ENCODE data around the gene RAPGEF5. TPM values are rescaled to one million over a fixed set of nuclear protein-coding genes. Genes with fewer than 3 reads are reported as not detected.

RAPGEF5 gene
- total RNA-seq, 2 experiments from 2014 or later: 0.60 to 0.69 TPM

GRCh38 chr7:22331704-22332103 lies 25.2 kb downstream of the RAPGEF5 start:
- Mint-ChIP-seq H3K4me1 (no peaks in the 10 kb centered on the region), H3K27me3 (peaks cover 11% of the 10 kb centered on the region), H3K4me3 (no peak overlapping the region), H3K27ac (no peak overlapping the region), H3K9me3 (no peaks in the 10 kb centered on the region), H3K36me3 (ENCODE audit: low read depth) (no peaks in the 10 kb centered on the region)
- no peak for DNase-seq
- POLR2A ChIA-PET: no interaction called here
- CTCF ChIA-PET: no interaction called here

DNA sequence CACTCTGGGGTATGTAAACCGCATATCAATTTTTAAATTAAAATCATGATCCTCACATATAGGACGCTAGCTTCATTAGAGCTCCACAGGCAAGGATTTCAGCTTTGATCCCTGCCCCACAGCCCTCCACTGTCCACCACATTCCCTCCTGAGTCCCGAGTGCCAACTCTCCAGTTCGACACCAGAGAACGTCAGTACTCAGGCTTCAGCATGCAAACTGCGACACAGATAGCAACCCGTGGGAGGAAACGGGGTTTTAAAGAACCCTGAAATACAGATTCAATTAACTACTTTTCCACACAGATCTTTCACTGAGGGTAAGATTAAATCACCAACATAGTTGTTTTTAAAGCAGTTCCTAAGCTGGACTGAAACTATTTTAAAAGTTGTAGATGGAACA lies 26.1 kb downstream of the RAPGEF5 start:
- no peaks in the 10 kb centered on the region for H3K9me3 Mint-ChIP-seq
- ChIA-PET POLR2A (no interaction called here), CTCF (interaction anchor here (1.1 kb wide), 1 partner anchor 21 kb away, joined by 3 read pairs; no protein-coding TSS in a partner anchor)
- H3K27me3 Mint-ChIP-seq: peaks cover 11% of the 10 kb centered on the region
- DNase-seq: no peak
- H3K4me1 Mint-ChIP-seq: no peaks in the 10 kb centered on the region
- H3K27ac Mint-ChIP-seq: no peak overlapping the region
- no peak overlapping the region for H3K4me3 Mint-ChIP-seq
- no peaks in the 10 kb centered on the region for H3K36me3 Mint-ChIP-seq (ENCODE audit: low read depth)

DNA sequence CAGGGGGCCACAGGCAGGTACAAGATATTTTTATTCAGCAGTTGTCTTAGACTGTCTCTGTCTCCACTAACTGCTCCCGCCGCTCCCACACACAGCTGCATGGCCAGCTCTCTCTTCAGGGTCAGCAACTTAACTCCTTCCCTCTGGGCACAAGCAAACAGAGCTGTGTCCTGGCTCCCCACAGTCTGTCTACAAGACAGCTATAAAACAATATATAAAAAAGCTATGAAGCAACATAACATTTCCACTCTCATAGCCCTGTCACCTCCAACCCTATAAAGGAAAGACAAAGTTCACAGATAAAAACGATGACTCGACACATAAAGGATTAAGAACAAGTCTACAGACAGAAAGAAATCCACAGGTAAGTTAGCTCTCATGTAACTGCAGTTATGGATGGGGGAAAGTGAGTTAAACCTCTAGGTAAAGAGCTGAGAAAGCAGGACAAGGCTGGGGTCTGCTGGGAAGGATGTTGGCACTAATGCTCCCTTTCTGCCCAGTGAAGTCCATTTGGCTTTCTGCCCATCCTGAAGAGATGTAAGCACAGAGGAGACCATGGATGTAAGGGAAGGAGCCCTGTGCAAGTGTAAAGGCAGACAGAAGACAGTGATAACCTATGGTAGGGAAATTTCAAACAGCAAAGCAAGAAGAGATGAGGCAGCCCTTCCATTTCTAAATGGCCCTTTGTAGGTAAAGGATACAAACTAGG lies 27.0 kb downstream of the RAPGEF5 start:
- no peaks in the 10 kb centered on the region for H3K4me1 Mint-ChIP-seq
- no peak for DNase-seq
- ChIA-PET POLR2A (no interaction called here), CTCF (interaction anchor here (1.1 kb wide), 1 partner anchor 20 kb away, joined by 3 read pairs; no protein-coding TSS in a partner anchor)
- peaks cover 11% of the 10 kb centered on the region for H3K27me3 Mint-ChIP-seq
- no peaks in the 10 kb centered on the region for H3K9me3 Mint-ChIP-seq
- no peaks in the 10 kb centered on the region for H3K36me3 Mint-ChIP-seq (ENCODE audit: low read depth)
- no peak overlapping the region for H3K4me3 Mint-ChIP-seq
- H3K27ac Mint-ChIP-seq: no peak overlapping the region

- CTCF ChIA-PET: no interaction called here
- no peak overlapping the region for H3K27ac Mint-ChIP-seq
- no peaks in the 10 kb centered on the region for H3K36me3 Mint-ChIP-seq (ENCODE audit: low read depth)
Measured at GRCh38 chr7:22326181-22326580, 30.8 kb downstream of the RAPGEF5 start.

GRCh38 chr7:22325671-22326070 lies 31.3 kb downstream of the RAPGEF5 start:
- H3K4me1 Mint-ChIP-seq: no peaks in the 10 kb centered on the region

More at GRCh38 chr7:22326181-22326580, 30.8 kb downstream of the RAPGEF5 start:
- peaks cover 14% of the 10 kb centered on the region for H3K27me3 Mint-ChIP-seq
- POLR2A ChIA-PET: no interaction called here
- no peak overlapping the region for H3K4me3 Mint-ChIP-seq
- no peaks in the 10 kb centered on the region for H3K9me3 Mint-ChIP-seq
- no peak for DNase-seq
- H3K4me1 Mint-ChIP-seq: no peaks in the 10 kb centered on the region

GRCh38 chr7:22323714-22324113 lies 33.2 kb downstream of the RAPGEF5 start:
- POLR2A ChIA-PET: no interaction called here
- Mint-ChIP-seq H3K36me3 (ENCODE audit: low read depth) (no peaks in the 10 kb centered on the region), H3K9me3 (no peaks in the 10 kb centered on the region), H3K4me1 (no peaks in the 10 kb centered on the region), H3K4me3 (no peak overlapping the region), H3K27ac (no peak overlapping the region), H3K27me3 (peaks cover 21% of the 10 kb centered on the region)
- no peak for DNase-seq
- CTCF ChIA-PET: no interaction called here

More at GRCh38 chr7:22325671-22326070, 31.3 kb downstream of the RAPGEF5 start:
- Mint-ChIP-seq H3K36me3 (ENCODE audit: low read depth) (no peaks in the 10 kb centered on the region), H3K4me3 (no peak overlapping the region), H3K27me3 (peaks cover 15% of the 10 kb centered on the region), H3K9me3 (no peaks in the 10 kb centered on the region), H3K27ac (no peak overlapping the region)
- DNase-seq: no peak
- ChIA-PET CTCF (no interaction called here), POLR2A (no interaction called here)

- POLR2A ChIA-PET: no interaction called here
Measured at GRCh38 chr7:22320416-22320815, 36.5 kb downstream of the RAPGEF5 start.

DNA sequence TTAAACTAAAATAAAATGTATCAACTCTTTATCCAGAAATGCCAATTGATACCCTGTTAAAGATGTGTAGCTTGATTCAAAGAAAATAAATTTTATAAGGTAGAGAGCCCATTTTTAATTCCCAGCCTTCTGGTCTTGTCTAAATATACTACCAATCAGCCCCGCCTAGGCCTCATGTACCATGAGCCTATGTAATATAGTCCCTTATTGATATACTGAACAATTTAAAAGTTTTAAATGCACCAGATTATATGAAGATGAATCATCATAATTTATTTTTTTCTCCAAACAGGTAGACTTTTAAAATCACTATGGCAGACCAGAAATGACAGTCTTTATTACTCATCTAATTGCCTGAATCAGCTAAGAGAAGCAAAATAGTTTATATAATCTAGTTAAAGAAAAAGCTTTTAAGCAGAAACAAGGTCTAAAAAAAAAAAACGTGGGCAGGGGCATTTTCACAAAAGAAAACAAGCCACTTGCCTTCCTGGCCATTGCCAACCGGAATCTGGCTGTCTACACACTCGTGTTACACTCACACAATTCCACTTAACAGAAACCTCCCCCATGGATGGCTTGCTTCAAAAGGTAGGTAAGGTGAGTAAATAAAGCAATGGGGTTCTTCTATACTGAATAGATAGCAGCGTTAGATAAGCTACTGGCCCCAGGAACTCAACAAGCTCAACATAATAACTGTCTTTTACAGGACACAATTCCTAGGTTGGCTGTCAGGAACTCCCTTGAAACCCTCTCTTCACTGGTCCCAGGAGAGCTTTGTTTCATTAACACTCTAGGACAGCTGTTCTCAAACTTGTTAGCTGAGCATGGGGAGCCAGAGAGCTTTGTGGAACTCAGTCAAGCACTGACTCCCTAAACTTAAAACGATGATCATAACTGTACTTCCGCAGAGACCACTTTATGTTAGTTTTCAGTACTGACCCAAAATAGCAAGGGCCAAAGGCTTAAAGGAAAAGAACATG lies 37.2 kb downstream of the RAPGEF5 start:
- Mint-ChIP-seq H3K27ac (no peak overlapping the region), H3K27me3 (peaks cover 12% of the 10 kb centered on the region), H3K9me3 (no peaks in the 10 kb centered on the region), H3K4me3 (no peak overlapping the region), H3K36me3 (ENCODE audit: low read depth) (no peaks in the 10 kb centered on the region), H3K4me1 (no peaks in the 10 kb centered on the region)
- DNase-seq: no peak
- CTCF ChIA-PET: interaction anchor here (0.5 kb wide), 1 partner anchor 1056 kb away, joined by 4 read pairs; no protein-coding TSS in a partner anchor
- POLR2A ChIA-PET: no interaction called here

More at GRCh38 chr7:22320416-22320815, 36.5 kb downstream of the RAPGEF5 start:
- no peaks in the 10 kb centered on the region for H3K36me3 Mint-ChIP-seq (ENCODE audit: low read depth)
- DNase-seq: no peak
- CTCF ChIA-PET: no interaction called here
- H3K9me3 Mint-ChIP-seq: no peaks in the 10 kb centered on the region
- H3K27ac Mint-ChIP-seq: no peak overlapping the region
- no peaks in the 10 kb centered on the region for H3K4me1 Mint-ChIP-seq
- H3K27me3 Mint-ChIP-seq: peaks cover 17% of the 10 kb centered on the region
- no peak overlapping the region for H3K4me3 Mint-ChIP-seq

DNA sequence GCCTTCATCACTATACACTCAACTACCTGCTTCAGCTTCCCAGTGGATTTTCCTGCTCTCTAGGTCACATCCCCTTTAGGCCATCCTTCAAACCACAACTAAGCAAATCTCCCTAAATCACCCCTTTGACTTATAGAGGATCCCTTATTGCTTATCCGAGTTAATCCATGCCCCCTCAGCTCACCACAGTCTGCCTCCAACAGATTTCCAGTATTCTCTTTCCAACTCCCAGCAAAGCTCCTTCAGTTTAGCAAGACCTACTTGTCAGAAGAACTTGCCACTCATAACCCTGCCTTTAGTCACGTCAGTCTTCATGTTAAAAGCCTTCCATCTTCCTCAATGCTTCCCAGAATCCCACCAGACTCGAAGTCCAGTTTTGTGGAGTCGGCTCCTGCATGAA lies 38.6 kb downstream of the RAPGEF5 start:
- DNase-seq: no peak
- ChIA-PET POLR2A (no interaction called here), CTCF (interaction anchor here (0.6 kb wide), 1 partner anchor 52 kb away, joined by 3 read pairs; no protein-coding TSS in a partner anchor)
- Mint-ChIP-seq H3K9me3 (no peaks in the 10 kb centered on the region), H3K27ac (no peak overlapping the region), H3K4me1 (no peaks in the 10 kb centered on the region), H3K4me3 (no peak overlapping the region), H3K27me3 (peaks cover 11% of the 10 kb centered on the region), H3K36me3 (ENCODE audit: low read depth) (no peaks in the 10 kb centered on the region)

GRCh38 chr7:22317632-22318031 lies 39.3 kb downstream of the RAPGEF5 start:
- POLR2A ChIA-PET: no interaction called here
- Mint-ChIP-seq H3K27me3 (peaks cover 11% of the 10 kb centered on the region), H3K27ac (no peak overlapping the region), H3K4me3 (no peak overlapping the region), H3K9me3 (no peaks in the 10 kb centered on the region), H3K36me3 (ENCODE audit: low read depth) (no peaks in the 10 kb centered on the region), H3K4me1 (no peaks in the 10 kb centered on the region)
- DNase-seq: no peak
- CTCF ChIA-PET: interaction anchor here (0.6 kb wide), 1 partner anchor 53 kb away, joined by 3 read pairs; no protein-coding TSS in a partner anchor

DNA sequence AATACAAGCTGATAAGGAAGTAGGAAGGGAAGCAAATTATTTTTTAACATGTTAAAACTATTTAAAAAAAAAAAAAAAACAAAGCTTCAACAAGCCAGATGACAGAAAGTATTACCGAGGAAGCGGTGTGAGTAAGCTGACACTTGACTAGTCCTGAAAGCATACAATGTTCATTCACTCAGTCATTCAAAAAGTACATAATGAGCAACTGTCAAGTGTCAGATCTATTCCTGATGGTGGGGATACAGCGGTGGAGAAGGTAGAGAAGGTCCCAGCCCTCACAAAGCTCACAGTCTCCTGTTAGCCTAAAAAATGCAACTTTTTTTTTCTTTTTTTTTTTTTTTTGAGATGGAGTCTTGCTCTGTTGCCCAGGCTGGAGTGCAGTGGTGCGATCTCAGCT lies 40.0 kb downstream of the RAPGEF5 start:
- ChIA-PET CTCF (no interaction called here), POLR2A (no interaction called here)
- H3K4me3 Mint-ChIP-seq: no peak overlapping the region
- no peaks in the 10 kb centered on the region for H3K9me3 Mint-ChIP-seq
- H3K27ac Mint-ChIP-seq: no peak overlapping the region
- no peak for DNase-seq
- H3K27me3 Mint-ChIP-seq: peaks cover 11% of the 10 kb centered on the region
- no peaks in the 10 kb centered on the region for H3K4me1 Mint-ChIP-seq
- H3K36me3 Mint-ChIP-seq (ENCODE audit: low read depth): no peaks in the 10 kb centered on the region

- CTCF ChIA-PET: no interaction called here
- Mint-ChIP-seq H3K4me1 (no peaks in the 10 kb centered on the region), H3K36me3 (ENCODE audit: low read depth) (no peaks in the 10 kb centered on the region)
Measured at GRCh38 chr7:22307816-22308215, 49.1 kb downstream of the RAPGEF5 start.

GRCh38 chr7:22305706-22306105 lies 51.2 kb downstream of the RAPGEF5 start:
- no peak for DNase-seq
- POLR2A ChIA-PET: no interaction called here
- Mint-ChIP-seq H3K4me1 (no peaks in the 10 kb centered on the region), H3K36me3 (ENCODE audit: low read depth) (no peaks in the 10 kb centered on the region), H3K4me3 (no peak overlapping the region), H3K9me3 (no peaks in the 10 kb centered on the region), H3K27me3 (peaks cover 9% of the 10 kb centered on the region), H3K27ac (no peak overlapping the region)
- CTCF ChIA-PET: no interaction called here

More at GRCh38 chr7:22307816-22308215, 49.1 kb downstream of the RAPGEF5 start:
- Mint-ChIP-seq H3K27ac (no peak overlapping the region), H3K4me3 (no peak overlapping the region), H3K9me3 (no peaks in the 10 kb centered on the region), H3K27me3 (peaks cover 9% of the 10 kb centered on the region)
- no peak for DNase-seq
- POLR2A ChIA-PET: no interaction called here

Measured in activated CD4-positive, alpha-beta T cell treated with anti-CD3 and anti-CD28 coated beads, Interleukin-2, amount 10 ng/mL, durations not matched to agents 7 days and 5 days (primary cell).